Islet precursor cell (in vitro differentiated cells): ENCODE measurements around the gene INPP4A.
"Not testable (repeated sequence)": the region's sequence is repeated elsewhere in the genome, so short reads cannot be mapped to it uniquely, and the experiment has no call there.

Experiments used
- DNase-seq: peaks from one replicate; pipeline ENCODE4 v3.0.0-alpha.2; 2018

INPP4A gene

DNA sequence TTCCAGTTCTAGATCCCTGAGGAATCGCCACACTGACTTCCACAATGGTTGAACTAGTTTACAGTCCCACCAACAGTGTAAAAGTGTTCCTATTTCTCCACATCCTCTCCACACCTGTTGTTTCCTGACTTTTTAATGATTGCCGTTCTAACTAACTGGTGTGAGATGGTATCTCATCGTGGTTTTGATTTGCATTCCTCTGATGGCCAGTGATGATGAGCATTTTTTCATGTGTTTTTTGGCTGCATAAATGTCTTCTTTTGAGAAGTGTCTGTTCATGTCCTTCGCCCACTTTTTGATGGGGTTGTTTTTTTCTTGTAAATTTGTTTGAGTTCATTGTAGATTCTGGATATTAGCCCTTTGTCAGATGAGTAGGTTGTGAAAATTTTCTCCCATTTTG, 150.0 kb downstream of the INPP4A start:
- not testable (repeated sequence) for DNase-seq

GRCh38 chr2:98598781-98599428, 154.2 kb downstream of the INPP4A start:
- DNase-seq, result no peak

- DNase-seq, result no peak
Observed at GRCh38 chr2:98601532-98602132, 157.0 kb downstream of the INPP4A start.

- DNase-seq, result no peak
Observed at GRCh38 chr2:98604547-98604946, 159.9 kb downstream of the INPP4A start.

DNA sequence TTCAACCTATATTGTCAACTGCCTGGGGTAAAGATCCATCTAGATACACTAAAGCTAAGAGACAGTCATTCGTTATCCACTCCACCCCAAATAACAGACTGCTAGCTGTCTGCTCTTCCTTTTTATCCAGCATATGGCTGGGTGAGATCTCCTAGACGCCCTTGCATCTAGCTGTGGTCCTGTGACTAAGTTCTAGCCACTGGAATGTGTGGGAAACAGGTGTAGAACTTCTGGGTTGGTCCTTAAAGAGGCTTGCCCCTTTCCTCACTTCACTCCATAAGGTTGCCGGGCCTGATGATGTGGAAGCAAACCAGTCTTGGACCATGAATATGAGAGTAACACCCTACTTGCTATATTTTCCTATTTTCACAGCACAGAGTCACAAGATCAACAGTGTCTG, 160.4 kb downstream of the INPP4A start:
- DNase-seq, result no peak

GRCh38 chr2:98606431-98606830, 161.8 kb downstream of the INPP4A start:
- no peak for DNase-seq

DNA sequence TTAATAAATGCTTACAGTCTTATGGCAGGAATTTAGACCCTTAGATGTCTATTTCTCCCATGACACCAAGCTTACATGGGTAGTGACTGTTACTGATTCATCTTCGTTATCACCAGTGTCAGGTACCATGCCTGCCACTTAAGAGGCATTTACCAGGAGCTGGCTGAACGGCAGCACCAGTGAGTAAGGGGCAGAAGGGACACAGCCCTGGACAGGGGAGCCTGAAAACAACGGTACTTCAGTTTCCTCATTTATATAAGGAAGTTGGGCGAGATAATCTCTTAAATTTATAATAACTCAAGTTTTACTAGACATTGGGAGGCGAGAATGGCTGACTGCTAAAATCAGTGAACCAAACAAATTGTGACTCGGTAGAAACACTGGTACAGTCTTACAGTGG, 162.4 kb downstream of the INPP4A start:
- no peak for DNase-seq

DNA sequence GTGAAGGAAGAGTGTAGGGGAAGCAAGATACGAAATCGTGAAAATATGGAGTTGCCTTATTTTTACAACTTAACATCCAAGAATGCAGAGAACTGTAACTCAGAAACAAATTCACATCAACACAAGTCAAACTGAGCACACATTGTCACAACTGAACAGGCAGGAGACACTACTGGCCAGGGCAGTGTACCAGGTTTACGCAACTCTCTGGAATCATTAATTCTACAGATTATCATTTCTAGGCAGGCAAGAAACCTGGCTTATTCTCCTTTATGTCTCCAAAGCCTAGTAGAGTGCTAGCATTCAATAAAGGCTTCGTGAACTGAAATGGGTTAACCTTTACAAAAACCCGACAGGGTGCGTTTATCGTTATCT, 163.1 kb downstream of the INPP4A start:
- DNase-seq, result no peak

DNA sequence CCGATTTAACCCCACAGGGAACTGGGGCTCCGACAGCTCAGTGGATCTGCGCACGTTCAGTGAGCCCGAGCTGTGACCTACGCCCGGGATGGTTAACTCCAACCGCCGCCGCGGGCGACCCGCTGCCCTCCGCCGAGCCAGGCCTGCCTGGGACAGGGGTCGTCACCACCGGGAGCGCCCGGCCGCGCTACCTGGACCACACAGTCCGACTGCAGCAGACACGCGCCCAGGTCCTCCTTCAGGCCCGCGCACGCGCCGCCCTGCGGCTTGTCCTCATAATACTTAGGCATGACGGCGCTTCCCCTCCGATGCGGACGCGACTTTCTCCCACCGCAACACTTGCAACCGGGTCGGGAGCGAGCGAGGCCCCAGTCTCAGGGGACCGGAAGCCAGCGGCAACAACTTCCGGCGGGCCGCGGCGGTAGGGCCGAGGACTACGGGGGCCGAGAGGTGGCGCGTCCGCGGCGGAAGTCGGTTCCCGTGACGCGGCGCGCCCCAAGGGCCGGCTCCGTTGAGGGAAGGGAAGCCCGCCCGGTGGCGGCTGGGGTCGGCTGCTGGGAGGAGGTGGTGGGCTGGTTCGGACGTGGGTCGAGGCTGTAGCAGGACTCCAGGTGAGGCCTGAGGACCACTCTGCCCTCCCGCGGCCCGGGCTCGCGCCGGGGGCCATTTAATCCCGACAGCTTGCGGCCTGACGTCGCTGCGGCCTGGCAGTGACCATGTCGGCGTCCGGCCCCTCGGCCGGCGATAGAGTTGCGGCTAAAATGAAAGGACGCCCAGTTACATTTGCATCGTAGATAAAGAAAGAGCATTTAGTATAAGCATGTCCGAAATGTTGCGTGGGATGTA, 163.7 kb downstream of the INPP4A start, which contains the start of the genes COA5 and UNC50:
TSS of gene COA5 (minus strand) at position 397 of the 846 bp plus-strand sequence. CDS start at position 290, 107 bp downstream.
TSS of gene UNC50 (plus strand) at position 474 of the 846 bp plus-strand sequence. CDS start 1,171 bp downstream, outside the sequence.
- peak; percentile 93 for DNase-seq

DNA sequence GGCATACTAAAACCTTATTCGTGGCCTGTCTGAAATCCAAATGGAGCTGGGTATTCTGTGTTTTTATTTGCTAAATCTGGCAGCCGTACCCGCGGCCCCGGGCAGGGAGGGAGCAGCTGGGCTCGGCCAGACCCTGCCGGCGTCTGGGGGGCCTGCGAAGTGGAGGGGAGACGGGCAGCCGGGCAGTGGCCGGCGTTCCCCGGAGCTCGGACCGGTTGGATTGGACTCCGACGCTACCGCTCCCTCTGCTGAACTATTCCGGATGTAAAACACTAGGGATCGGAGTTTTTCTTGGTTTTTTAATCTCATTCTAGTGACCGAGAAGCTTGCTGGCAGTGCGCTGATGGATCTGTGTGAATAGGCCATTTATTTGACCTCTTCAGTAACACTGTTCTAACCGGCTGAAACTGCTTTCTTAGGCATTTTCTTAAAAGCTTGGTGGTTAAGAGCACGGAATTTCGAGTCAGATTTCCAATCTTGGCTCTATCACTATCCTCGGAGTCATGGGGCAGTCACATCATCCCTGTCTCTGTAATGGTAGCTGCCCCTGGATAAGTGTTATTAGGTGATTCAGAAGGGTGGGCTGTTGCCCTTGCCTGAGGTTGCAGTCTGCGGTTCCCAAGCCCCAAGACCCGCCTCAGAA, 164.4 kb downstream of the INPP4A start:
- no peak for DNase-seq

GRCh38 chr2:98614024-98614739, 169.5 kb downstream of the INPP4A start:
- no peak for DNase-seq

GRCh38 chr2:98615481-98615880, 170.8 kb downstream of the INPP4A start:
- DNase-seq, result no peak

- no peak for DNase-seq
Observed at GRCh38 chr2:98617149-98617548, 172.5 kb downstream of the INPP4A start.

- no peak for DNase-seq
Observed at GRCh38 chr2:98623657-98624056, 179.0 kb downstream of the INPP4A start.

- DNase-seq, result no peak
Observed at GRCh38 chr2:98632351-98632750, 187.7 kb downstream of the INPP4A start.

GRCh38 chr2:98634406-98635092, 189.9 kb downstream of the INPP4A start:
- peak; percentile 95 for DNase-seq

- DNase-seq, result no peak
Observed at GRCh38 chr2:98637401-98638147, 192.9 kb downstream of the INPP4A start.

DNA sequence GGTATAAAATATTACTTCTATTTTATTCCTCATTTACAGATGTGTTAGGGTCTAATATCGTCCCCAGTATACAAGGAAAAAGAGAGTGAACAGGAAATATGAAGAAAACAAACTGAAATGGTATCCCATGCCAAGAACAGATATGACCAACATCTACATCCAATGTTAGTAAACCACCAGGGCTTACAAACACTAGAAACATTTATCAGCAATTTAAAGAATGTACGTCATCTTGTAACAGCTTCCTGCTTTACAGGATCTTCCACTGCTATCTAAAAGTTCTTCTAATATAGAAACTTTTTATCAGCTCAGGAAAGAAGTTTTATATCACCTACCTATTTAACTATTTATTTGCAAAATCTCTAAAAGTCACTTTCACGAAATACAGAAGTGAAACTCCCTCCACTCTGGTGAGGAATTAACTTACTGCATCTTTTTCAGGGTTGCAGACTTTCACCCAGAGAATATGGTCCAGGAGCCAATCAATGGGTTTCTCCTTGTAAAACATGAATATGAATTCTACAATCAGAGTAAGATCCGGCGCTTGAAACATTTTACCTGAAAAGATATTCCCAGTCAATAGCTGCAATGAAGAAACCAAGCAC, 198.9 kb downstream of the INPP4A start:
- no peak for DNase-seq
